Kidney epithelial cell (primary cell): ENCODE results near the gene KSR2. TPM values are rescaled to one million over a fixed set of nuclear protein-coding genes. Genes with fewer than 3 reads are reported as not detected.

Experiments
- DNase-seq: peaks from one replicate; pipeline ENCODE4 v3.0.0-alpha.2; 2010; ENCODE audit warnings: low read depth
- H3K27me3 ChIP-seq: 2 replicates; pipeline ENCODE4 v1.6.0; 2011; ENCODE audit warnings: low read length; ENCODE audit not compliant: control insufficient read depth, insufficient read depth
- H3K36me3 ChIP-seq: 2 replicates; pipeline ENCODE4 v1.5.1; 2011; ENCODE audit warnings: low read length; ENCODE audit not compliant: control insufficient read depth, insufficient read depth
- H3K4me3 ChIP-seq: 2 replicates; pipeline ENCODE4 v1.5.1; 2011; ENCODE audit warnings: low read depth, mild to moderate bottlenecking, control low read depth, low read length
- total RNA-seq: library from RNA; depleted of rRNA; stranded (reverse); fragments of >200 nt; gene quantifications from 2 replicates; pipeline ENCODE4 v1.2.3, GENCODE V29; 2015
- TF ChIP-seq, protein P1 (sequence below): IDR thresholded peaks from 2 replicates; pipeline ENCODE4 v1.5.1; 2011; ENCODE audit warnings: mild to moderate bottlenecking, moderate library complexity, low read length, control low read depth, inconsistent platforms; ENCODE audit not compliant: insufficient read depth, poor library complexity, severe bottlenecking

The KSR2 gene
- total RNA-seq, 1 donor from 2014 or later: 0.29 TPM

DNA sequence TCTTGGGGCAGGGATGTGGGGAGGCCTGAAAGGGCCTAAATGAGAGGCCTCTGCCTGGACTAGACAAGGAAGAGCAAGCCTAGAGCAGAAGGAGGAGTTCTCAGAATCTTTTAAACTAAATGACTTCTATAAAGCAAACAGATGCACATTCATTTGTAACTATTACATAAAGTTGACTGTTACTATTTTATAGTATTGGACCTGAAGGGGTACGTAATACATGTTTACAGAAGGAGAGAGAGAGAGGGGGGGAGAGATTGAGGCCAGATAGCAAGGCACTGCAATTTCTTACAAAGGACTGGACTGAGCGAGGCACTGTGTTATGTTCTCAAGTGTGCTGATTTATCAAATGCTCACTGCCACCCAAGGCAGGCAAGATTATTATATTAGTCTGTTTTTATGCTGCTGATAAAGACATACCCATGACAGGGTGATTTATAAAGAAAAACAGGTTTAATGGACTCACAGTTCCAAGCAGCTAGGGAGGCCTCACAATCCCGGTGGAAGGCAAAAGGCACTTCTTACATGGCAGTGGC, 391.6 kb downstream of the KSR2 start:
- TF ChIP-seq, protein P1, sequence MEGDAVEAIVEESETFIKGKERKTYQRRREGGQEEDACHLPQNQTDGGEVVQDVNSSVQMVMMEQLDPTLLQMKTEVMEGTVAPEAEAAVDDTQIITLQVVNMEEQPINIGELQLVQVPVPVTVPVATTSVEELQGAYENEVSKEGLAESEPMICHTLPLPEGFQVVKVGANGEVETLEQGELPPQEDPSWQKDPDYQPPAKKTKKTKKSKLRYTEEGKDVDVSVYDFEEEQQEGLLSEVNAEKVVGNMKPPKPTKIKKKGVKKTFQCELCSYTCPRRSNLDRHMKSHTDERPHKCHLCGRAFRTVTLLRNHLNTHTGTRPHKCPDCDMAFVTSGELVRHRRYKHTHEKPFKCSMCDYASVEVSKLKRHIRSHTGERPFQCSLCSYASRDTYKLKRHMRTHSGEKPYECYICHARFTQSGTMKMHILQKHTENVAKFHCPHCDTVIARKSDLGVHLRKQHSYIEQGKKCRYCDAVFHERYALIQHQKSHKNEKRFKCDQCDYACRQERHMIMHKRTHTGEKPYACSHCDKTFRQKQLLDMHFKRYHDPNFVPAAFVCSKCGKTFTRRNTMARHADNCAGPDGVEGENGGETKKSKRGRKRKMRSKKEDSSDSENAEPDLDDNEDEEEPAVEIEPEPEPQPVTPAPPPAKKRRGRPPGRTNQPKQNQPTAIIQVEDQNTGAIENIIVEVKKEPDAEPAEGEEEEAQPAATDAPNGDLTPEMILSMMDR: no peak
- no peak for DNase-seq
- Histone ChIP-seq H3K36me3 (no peaks in the 10 kb centered on the region), H3K4me3 (no peak overlapping the region), H3K27me3 (no peaks in the 10 kb centered on the region)

DNA sequence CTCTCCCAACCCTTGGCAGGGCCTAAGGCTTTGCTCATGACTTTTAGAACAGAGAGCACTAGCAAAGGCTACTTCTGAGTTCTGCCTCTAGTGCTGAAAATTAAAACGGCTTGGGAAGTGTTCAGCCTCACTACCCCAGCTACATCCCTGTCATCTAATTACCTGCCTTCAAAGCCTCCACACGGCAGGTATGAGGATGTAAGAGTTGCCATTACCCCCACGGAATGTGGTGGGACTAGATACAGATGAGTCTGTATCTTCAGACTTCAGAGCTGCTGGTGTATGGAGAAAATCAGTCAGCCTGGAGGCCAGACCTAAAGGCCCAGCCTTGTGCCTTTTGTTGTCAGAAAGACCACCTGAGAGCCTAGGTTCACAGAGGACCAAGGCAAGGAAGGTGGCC, 392.7 kb downstream of the KSR2 start:
- no peak for DNase-seq

GRCh38 chr12:117574655-117575054, 394.1 kb downstream of the KSR2 start:
- no peak for DNase-seq
- H3K27me3 ChIP-seq: no peaks in the 10 kb centered on the region
- no peak overlapping the region for H3K4me3 ChIP-seq
- no peaks in the 10 kb centered on the region for H3K36me3 ChIP-seq
- TF ChIP-seq, protein P1: no peak

More for the DNA sequence above, 392.7 kb downstream of the KSR2 start:
- TF ChIP-seq, protein P1: no peak
- H3K4me3 ChIP-seq: no peak overlapping the region
- no peaks in the 10 kb centered on the region for H3K27me3 ChIP-seq
- no peaks in the 10 kb centered on the region for H3K36me3 ChIP-seq

- TF ChIP-seq, protein P1: no peak
- Histone ChIP-seq H3K4me3 (no peak overlapping the region), H3K36me3 (no peaks in the 10 kb centered on the region), H3K27me3 (no peaks in the 10 kb centered on the region)
- no peak for DNase-seq
Observed at GRCh38 chr12:117572755-117573154, 396.0 kb downstream of the KSR2 start.

DNA sequence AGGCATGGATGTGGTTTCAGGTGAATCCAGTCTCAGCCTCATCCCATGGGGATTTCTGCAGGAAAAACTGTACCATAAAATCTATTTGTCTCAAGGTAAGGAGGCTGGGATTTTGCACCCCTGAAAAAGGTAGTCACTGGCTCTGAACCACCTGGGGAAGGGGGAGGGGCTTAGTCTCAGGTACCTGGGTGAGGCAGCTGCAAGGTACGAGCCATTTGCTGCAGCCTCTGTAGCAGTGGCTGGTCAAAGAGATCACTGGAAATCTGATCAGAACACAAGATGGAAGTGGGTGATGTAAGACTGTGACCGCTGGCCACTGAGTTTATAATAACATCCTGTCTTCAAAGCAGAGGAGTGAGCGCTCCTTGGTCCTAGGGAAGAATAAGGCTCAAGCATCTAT, 397.5 kb downstream of the KSR2 start:
- Histone ChIP-seq H3K36me3 (no peaks in the 10 kb centered on the region), H3K4me3 (no peak overlapping the region), H3K27me3 (no peaks in the 10 kb centered on the region)
- DNase-seq: no peak
- TF ChIP-seq, protein P1: no peak

DNA sequence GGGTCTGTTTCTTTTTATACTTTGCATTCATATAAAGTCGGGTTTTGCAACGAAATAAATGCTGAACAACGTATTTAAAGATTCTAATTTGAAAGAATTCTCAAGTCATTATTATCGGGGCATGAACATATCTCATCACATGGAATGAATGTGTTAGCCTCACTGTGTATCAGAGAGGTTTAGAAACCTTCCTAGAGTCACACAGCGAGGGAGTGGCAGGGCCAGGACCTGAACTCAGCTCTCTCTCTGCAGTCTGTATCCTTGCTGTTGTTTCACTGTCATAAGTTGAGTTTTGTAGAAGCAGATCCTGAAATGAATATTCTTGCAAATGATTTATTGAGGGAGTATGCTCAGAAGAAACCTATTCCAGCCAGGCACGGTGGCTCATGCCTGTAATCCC, 398.2 kb downstream of the KSR2 start:
- Histone ChIP-seq H3K36me3 (no peaks in the 10 kb centered on the region), H3K4me3 (no peak overlapping the region), H3K27me3 (no peaks in the 10 kb centered on the region)
- TF ChIP-seq, protein P1: no peak
- DNase-seq: no peak
